A549 treated with dexamethasone at 1 μM for 4 hours (cell line): ENCODE data around the gene LDLR. TPM values are rescaled to one million over a fixed set of nuclear protein-coding genes. Genes with fewer than 3 reads are reported as not detected.

Experiments
- total RNA-seq: library from RNA; stranded (reverse); fragments of 200-300 nt; extraction: Qiagen RNA extraction; gene quantifications from 5 replicates; pipeline ENCODE4 v1.2.3, GENCODE V29; 2022

Gene LDLR
- 19.5 to 28.1 TPM (median 26.0 TPM) in 5 replicates for total RNA-seq

DNA sequence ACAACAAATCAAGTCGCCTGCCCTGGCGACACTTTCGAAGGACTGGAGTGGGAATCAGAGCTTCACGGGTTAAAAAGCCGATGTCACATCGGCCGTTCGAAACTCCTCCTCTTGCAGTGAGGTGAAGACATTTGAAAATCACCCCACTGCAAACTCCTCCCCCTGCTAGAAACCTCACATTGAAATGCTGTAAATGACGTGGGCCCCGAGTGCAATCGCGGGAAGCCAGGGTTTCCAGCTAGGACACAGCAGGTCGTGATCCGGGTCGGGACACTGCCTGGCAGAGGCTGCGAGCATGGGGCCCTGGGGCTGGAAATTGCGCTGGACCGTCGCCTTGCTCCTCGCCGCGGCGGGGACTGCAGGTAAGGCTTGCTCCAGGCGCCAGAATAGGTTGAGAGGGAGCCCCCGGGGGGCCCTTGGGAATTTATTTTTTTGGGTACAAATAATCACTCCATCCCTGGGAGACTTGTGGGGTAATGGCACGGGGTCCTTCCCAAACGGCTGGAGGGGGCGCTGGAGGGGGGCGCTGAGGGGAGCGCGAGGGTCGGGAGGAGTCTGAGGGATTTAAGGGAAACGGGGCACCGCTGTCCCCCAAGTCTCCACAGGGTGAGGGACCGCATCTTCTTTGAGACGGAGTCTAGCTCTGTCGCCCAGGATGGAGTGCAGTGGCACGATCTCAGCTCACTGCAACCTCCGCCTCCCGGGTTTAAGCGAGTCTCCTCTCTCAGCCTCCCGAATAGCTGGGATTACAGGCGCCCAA lies at the start of gene LDLR:
TSS of gene LDLR (plus strand) at position 210 of the 760 bp plus-strand sequence. CDS start at position 296, 86 bp downstream.

DNA sequence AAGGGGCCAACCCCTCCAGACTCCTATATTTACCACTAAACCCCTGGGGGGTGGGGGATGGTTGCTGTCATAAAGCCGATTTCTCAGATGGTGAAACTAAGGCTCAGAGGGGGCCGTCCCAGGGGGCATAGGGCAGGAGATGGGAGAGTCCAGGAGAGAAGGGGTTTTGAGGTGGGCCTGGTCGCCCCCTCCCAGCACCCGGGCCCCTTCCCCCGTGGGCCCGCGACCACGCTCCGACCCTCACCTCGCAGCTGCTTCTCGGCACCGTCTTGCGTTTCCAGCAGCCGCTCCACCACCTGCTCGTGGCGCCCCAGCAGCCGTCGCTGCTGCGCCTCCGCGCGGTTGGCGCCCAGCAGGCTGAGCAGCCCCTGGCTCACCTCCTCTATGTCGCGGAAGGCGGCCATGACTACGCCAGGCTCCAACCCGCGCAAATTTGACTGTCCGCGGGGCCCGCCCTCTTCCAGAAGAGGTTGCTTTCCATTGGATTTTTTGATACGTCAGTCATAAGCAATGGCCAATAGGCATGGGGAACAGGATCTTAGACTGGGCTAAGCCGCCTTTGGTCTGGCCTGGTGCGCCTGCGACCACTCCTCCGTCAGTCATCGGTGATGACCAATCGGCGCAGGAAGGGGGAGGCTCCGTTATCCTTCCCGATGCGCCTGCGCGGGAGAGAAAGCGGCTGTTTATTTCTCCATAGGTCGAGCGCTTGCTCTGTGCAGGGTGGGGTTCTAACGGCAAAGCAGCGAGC lies 66.3 kb downstream of the LDLR start, which contains the start of gene SPC24:
TSS of gene SPC24 (minus strand) at position 410 of the 748 bp plus-strand sequence. CDS start at position 404, 6 bp downstream.

Other genes starting within 250 kb of the LDLR start
- gene C19orf38, start 241.0 kb upstream of the LDLR start, total RNA-seq: 0.07 to 0.18 TPM (median 0.14 TPM) in 4 of 5 replicates, not detected in the other
- gene CARM1, start 217.9 kb upstream of the LDLR start, total RNA-seq: 36.7 to 54.6 TPM (median 52.1 TPM) in 5 replicates
- gene YIPF2, start 160.8 kb upstream of the LDLR start, total RNA-seq: 13.3 to 23.3 TPM (median 20.9 TPM) in 5 replicates
- gene TIMM29, start 160.7 kb upstream of the LDLR start, total RNA-seq: 13.3 to 17.4 TPM (median 15.2 TPM) in 5 replicates
- 7.3 to 9.8 TPM (median 8.9 TPM) in 5 replicates for gene SMARCA4, start 128.4 kb upstream of the LDLR start, total RNA-seq
- 18.4 to 25.5 TPM (median 23.5 TPM) in 5 replicates for gene SPC24, start 66.3 kb downstream of the LDLR start, total RNA-seq
- gene KANK2, start 108.1 kb downstream of the LDLR start, total RNA-seq: 38.3 to 59.6 TPM (median 57.9 TPM) in 5 replicates
- gene ANGPTL8, start 150.2 kb downstream of the LDLR start, total RNA-seq: not detected in 5 replicates
- gene DOCK6, start 173.1 kb downstream of the LDLR start, total RNA-seq: 8.6 to 10.8 TPM (median 8.9 TPM) in 5 replicates
- gene TSPAN16, start 206.7 kb downstream of the LDLR start, total RNA-seq: not detected in 5 replicates